HEK293 (cell line): ENCODE data around the gene SEPTIN2.

Source experiments
- CTCF ChIA-PET: fragments of 350-600 bp; formaldehyde crosslinking; extraction: SDS; loops from one replicate; lab custom pipeline; 2021; ENCODE audit warnings: antibody characterized with exemption; lab: Yijun Ruan, JAX
- POLR2A ChIA-PET: fragments of 300-600 bp; formaldehyde crosslinking; extraction: SDS; loops from one replicate; lab custom pipeline; 2020; ENCODE audit warnings: antibody characterized with exemption, inconsistent platforms; lab: Yijun Ruan, JAX
- H3K27ac ChIP-seq: fragments of 200-500 bp; sonication (Bioruptor generic); 2 replicates; pipeline ENCODE4 v1.5.1; 2014; ENCODE audit warnings: low read depth, low read length, control low read depth, inconsistent platforms; ENCODE audit errors: extremely low read depth
- H3K36me3 ChIP-seq, 2 experiments: fragments of 200-500 bp in 1 of 2; sonication (Bioruptor generic) in 1 of 2; 1 replicate in 1 of 2; 2 replicates in 1 of 2; pipeline ENCODE4 v1.5.1; 2014 to 2017; ENCODE audit warnings: inconsistent platforms in 2 of 2, low read length in 2 of 2; ENCODE audit not compliant: control insufficient read depth in 2 of 2, insufficient read depth in 1 of 2
- H3K4me1 ChIP-seq: fragments of 200-500 bp; sonication (Bioruptor generic); 2 replicates; pipeline ENCODE4 v1.5.1; 2014; ENCODE audit warnings: mild to moderate bottlenecking, low read length, inconsistent platforms; ENCODE audit not compliant: control insufficient read depth, insufficient read depth
- H3K4me3 ChIP-seq: 2 replicates; pipeline ENCODE4 v1.5.1; 2011; ENCODE audit warnings: low read depth, mild to moderate bottlenecking, control low read depth, low read length, moderate library complexity
- H3K9me3 ChIP-seq: fragments of 200-500 bp; sonication (Bioruptor generic); 2 replicates; pipeline ENCODE4 v1.5.1; 2014; ENCODE audit warnings: low read depth, low read length, inconsistent platforms; ENCODE audit not compliant: control insufficient read depth, insufficient read depth
- BCL11B ChIP-seq: fragments of 450-650 bp; formaldehyde crosslinking; IDR thresholded peaks from 2 replicates; pipeline ENCODE4 v1.5.1; 2016; ENCODE audit warnings: low read depth, missing biosample characterization, missing genetic modification characterization
- FEZF1 ChIP-seq: fragments of 450-650 bp; formaldehyde crosslinking; IDR thresholded peaks from 2 replicates; pipeline ENCODE4 v1.5.1; 2016; ENCODE audit warnings: missing biosample characterization, missing genetic modification characterization
- KLF16 ChIP-seq: fragments of 450-650 bp; formaldehyde crosslinking; IDR thresholded peaks from 2 replicates; pipeline ENCODE4 v1.5.1; 2017; ENCODE audit warnings: missing biosample characterization, missing genetic modification characterization
- KLF8 ChIP-seq: fragments of 450-650 bp; formaldehyde crosslinking; IDR thresholded peaks from 2 replicates; pipeline ENCODE4 v1.5.1; 2016; ENCODE audit warnings: missing biosample characterization, missing genetic modification characterization
- PRDM2 ChIP-seq: fragments of 450-650 bp; formaldehyde crosslinking; IDR thresholded peaks from 2 replicates; pipeline ENCODE4 v1.5.1; 2016; ENCODE audit warnings: missing biosample characterization, missing genetic modification characterization, borderline replicate concordance
- TRIM28 ChIP-seq: IDR thresholded peaks from 2 replicates; pipeline ENCODE4 v1.6.1; 2011; ENCODE audit warnings: low read length, control low read depth, borderline replicate concordance
- ZBTB48 ChIP-seq: fragments of 450-650 bp; formaldehyde crosslinking; IDR thresholded peaks from 2 replicates; pipeline ENCODE4 v1.5.1; 2016; ENCODE audit warnings: missing biosample characterization, missing genetic modification characterization
- ZNF121 ChIP-seq: fragments of 450-650 bp; formaldehyde crosslinking; IDR thresholded peaks from 2 replicates; pipeline ENCODE4 v1.5.1; 2016; ENCODE audit warnings: missing biosample characterization, missing genetic modification characterization
- ZNF132 ChIP-seq: fragments of 450-650 bp; formaldehyde crosslinking; IDR thresholded peaks from 2 replicates; pipeline ENCODE4 v1.5.1; 2017; ENCODE audit warnings: missing biosample characterization, missing genetic modification characterization, borderline replicate concordance
- ZNF133 ChIP-seq: fragments of 450-650 bp; formaldehyde crosslinking; IDR thresholded peaks from 2 replicates; pipeline ENCODE4 v1.5.1; 2016; ENCODE audit warnings: missing biosample characterization, missing genetic modification characterization
- ZNF26 ChIP-seq: fragments of 450-650 bp; formaldehyde crosslinking; IDR thresholded peaks from 2 replicates; pipeline ENCODE4 v1.5.1; 2016; ENCODE audit warnings: missing biosample characterization, missing genetic modification characterization
- ZNF292 ChIP-seq: fragments of 450-650 bp; formaldehyde crosslinking; IDR thresholded peaks from 2 replicates; pipeline ENCODE4 v1.5.1; 2016; ENCODE audit warnings: low read depth, missing biosample characterization, missing genetic modification characterization, borderline replicate concordance
- ZNF530 ChIP-seq: fragments of 450-650 bp; formaldehyde crosslinking; IDR thresholded peaks from 2 replicates; pipeline ENCODE4 v1.5.1; 2016; ENCODE audit warnings: low read depth, missing biosample characterization, missing genetic modification characterization
- ZNF580 ChIP-seq: fragments of 450-650 bp; formaldehyde crosslinking; IDR thresholded peaks from 2 replicates; pipeline ENCODE4 v1.5.1; 2016; ENCODE audit warnings: missing biosample characterization, missing genetic modification characterization
- ZNF670 ChIP-seq: fragments of 450-650 bp; formaldehyde crosslinking; IDR thresholded peaks from 2 replicates; pipeline ENCODE4 v1.5.1; 2016; ENCODE audit warnings: missing biosample characterization, missing genetic modification characterization, low read depth
- ZNF830 ChIP-seq: fragments of 450-650 bp; IDR thresholded peaks from 2 replicates; pipeline ENCODE4 v1.5.0; 2018; ENCODE audit warnings: missing biosample characterization, missing genetic modification characterization, low read depth, mild to moderate bottlenecking, moderate library complexity

The SEPTIN2 gene

DNA sequence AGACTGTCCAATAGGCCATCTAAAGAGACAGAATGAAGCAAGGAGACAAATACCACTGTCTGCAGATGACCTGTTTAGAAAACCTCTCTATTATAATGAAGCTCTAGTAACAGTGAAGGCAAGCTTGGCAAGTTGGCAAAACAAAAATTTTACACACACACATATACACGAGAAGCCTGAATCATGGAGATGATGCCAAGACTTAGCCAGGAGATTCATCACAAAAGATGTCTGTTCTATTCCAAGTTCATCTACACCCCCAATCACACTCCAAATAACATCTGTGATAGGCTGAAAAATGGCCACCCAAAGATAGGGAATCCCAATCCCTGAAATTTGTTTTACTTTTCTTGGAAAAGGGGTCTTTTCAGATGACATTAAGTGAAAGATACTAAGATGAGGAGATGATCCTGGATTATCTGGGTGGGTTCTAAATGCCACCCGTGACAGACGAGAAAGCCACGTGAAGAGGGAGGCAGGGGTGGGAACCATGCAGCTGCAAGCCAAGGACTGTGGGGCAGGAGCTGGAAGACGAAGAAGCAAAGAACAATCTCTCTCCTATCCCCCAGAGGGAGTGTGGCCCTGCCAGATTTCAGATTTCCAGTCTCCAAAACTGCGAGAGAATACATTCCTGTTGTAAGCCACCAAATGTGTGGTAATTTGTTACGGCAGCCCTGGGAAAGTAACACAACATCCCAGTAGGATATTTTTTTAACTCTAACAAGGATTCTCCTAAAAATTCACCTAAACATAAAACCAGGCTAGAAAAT lies 20.2 kb upstream of the SEPTIN2 start:
- peaks cover 6% of the 10 kb centered on the region; the same call in 1 of the 2 replicates for H3K4me1 ChIP-seq
- CTCF ChIA-PET = interaction anchor here (1.1 kb wide), 1 partner anchor 16 kb away, joined by 3 read pairs; no protein-coding TSS in a partner anchor

More for the DNA sequence above, 20.2 kb upstream of the SEPTIN2 start:
- no peak for TF ChIP-seq KLF8
- no peak for TF ChIP-seq ZNF121
- TF ChIP-seq ZNF670 (tag by site-specific recombination) = no peak
- TF ChIP-seq ZNF133 (tag by site-specific recombination) = no peak
- no peak for TF ChIP-seq FEZF1 (tag by site-specific recombination)
- no peak for TF ChIP-seq TRIM28
- TF ChIP-seq BCL11B = no peak
- no peak for TF ChIP-seq ZNF530 (tag by site-specific recombination)
- no peak for TF ChIP-seq ZBTB48
- no peak for TF ChIP-seq ZNF580
- no peak for TF ChIP-seq ZNF292 (tag by site-specific recombination)
- TF ChIP-seq PRDM2 (tag by site-specific recombination) = no peak
- no peak for TF ChIP-seq ZNF26 (tag by site-specific recombination)
- TF ChIP-seq ZNF132 (tag by site-specific recombination) = no peak
- no peak for TF ChIP-seq ZNF830 (tag by site-specific recombination)
- TF ChIP-seq KLF16 (tag by site-specific recombination) = no peak
- Histone ChIP-seq H3K27ac (no peak overlapping the region), H3K4me3 (no peak overlapping the region), H3K36me3 (peaks cover 6 to 9% of the 10 kb centered on the region in 2 experiments; a peak in 2 of 3 replicates), H3K9me3 (no peaks in the 10 kb centered on the region)
- POLR2A ChIA-PET = interaction anchor here (0.6 to 0.9 kb wide), 2 partner anchors 20 to 186 kb away, joined by 4 read pairs; partner anchors contain the start of genes HDLBP and SEPTIN2
